Gastroesophageal sphincter (tissue), 3 donors: ENCODE data around the gene ARHGAP22.

Experiments
- CTCF ChIP-seq, 4 experiments: fragments of 200-600 bp in 2 of 4; fragments of 450-650 bp in 2 of 4; sonication (generic) in 1 of 4; IDR thresholded peaks; one replicate each; pipeline ENCODE4 v1.5.1; 2017 to 2019; ENCODE audit warnings: antibody characterized with exemption in 4 of 4, mild to moderate bottlenecking in 2 of 4, moderate library complexity in 2 of 4
- POLR2A ChIP-seq, 2 donors: fragments of 450-650 bp; IDR thresholded peaks; one replicate each; pipeline ENCODE4 v1.6.1; 2017; ENCODE audit warnings: antibody characterized with exemption in 2 of 2, mild to moderate bottlenecking in 2 of 2, moderate library complexity in 1 of 2
- POLR2AphosphoS5 ChIP-seq: sonication (generic); formaldehyde crosslinking; IDR thresholded peaks from one replicate; pipeline ENCODE4 v1.6.1; 2017; ENCODE audit warnings: antibody characterized with exemption

DNA sequence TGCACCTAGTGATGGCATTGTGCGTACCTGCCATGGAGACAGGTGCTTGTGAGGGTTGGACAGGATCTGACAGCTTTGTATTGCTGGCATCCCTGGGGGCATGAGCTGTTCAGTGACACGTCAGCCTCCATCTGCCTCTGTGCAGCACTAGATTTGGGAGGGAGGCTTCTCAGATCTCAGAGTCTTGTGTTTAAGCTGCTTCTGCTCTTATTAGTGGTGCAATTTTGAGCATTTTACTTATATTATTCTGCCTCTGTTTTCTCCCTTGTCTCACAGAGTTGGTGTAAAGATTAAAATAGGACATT is 5.1 kb downstream of the ARHGAP22 start:
- TF ChIP-seq CTCF (IDR thresholded peaks at IDR 0.05), result no peak
- TF ChIP-seq POLR2AphosphoS5, result no peak
- TF ChIP-seq POLR2A (IDR thresholded peaks at IDR 0.05), result no peak
